Naive thymus-derived CD4-positive, alpha-beta T cell (primary cell): Measurements from ENCODE around the gene TMEM223. TPM values are rescaled to one million over a fixed set of nuclear protein-coding genes. Genes with fewer than 3 reads are reported as not detected.
"Not testable (repeated sequence)": the region's sequence is repeated elsewhere in the genome, so short reads cannot be mapped to it uniquely, and the experiment has no call there.

Experiments used
- ATAC-seq: fragments of 150-1000 bp; cut with Tn5 transposase; 2 replicates; pipeline ENCODE4 v1.10.0; 2021; ENCODE audit warnings: mild to moderate bottlenecking, moderate library complexity
- CTCF ChIA-PET: fragments of 350-600 bp; sonication (Branson Sonifier 250); formaldehyde crosslinking; loops from one replicate; lab custom pipeline; 2021; ENCODE audit warnings: antibody characterized with exemption; lab: Charles Lee
- POLR2A ChIA-PET: fragments of 350-600 bp; sonication (Branson Sonifier 250); formaldehyde crosslinking; loops from one replicate; lab custom pipeline; 2021; ENCODE audit warnings: antibody characterized with exemption, inconsistent platforms; lab: Charles Lee
- DNase-seq, 9 donors: peaks; one replicate each; pipeline versions ENCODE4 v3.0.0 to v3.0.0-alpha.2; 2020 to 2022; ENCODE audit warnings: mixed read lengths in 1 of 9
- H3K27ac ChIP-seq: one replicate; pipeline ENCODE4 v1.7.0; 2013; ENCODE audit warnings: mild to moderate bottlenecking, low read depth, low read length, moderate library complexity
- H3K27me3 ChIP-seq, 2 donors: one replicate each; pipeline ENCODE4 v1.7.0; 2013; ENCODE audit warnings: low read length in 2 of 2, mild to moderate bottlenecking in 2 of 2, moderate library complexity in 2 of 2; ENCODE audit not compliant: control insufficient read depth in 2 of 2, insufficient read depth in 2 of 2
- H3K36me3 ChIP-seq, 3 experiments: 1 replicate in 2 of 3; 2 replicates in 1 of 3; pipeline ENCODE4 v1.7.0; 2013; ENCODE audit warnings: low read length in 3 of 3, mild to moderate bottlenecking in 3 of 3, moderate library complexity in 1 of 3; ENCODE audit not compliant: insufficient read depth in 3 of 3, control insufficient read depth in 2 of 3
- H3K4me1 ChIP-seq, 2 donors: one replicate each; pipeline ENCODE4 v1.7.0; 2013; ENCODE audit warnings: low read length in 2 of 2, mild to moderate bottlenecking in 2 of 2, moderate library complexity in 1 of 2; ENCODE audit not compliant: control insufficient read depth in 2 of 2, insufficient read depth in 2 of 2
- H3K4me3 ChIP-seq: 2 replicates; pipeline ENCODE4 v1.7.0; 2013; ENCODE audit warnings: mild to moderate bottlenecking, low read length
- H3K9me3 ChIP-seq, 3 experiments: 1 replicate in 2 of 3; 2 replicates in 1 of 3; pipeline ENCODE4 v1.7.0; 2013; ENCODE audit warnings: low read length in 3 of 3; ENCODE audit not compliant: control insufficient read depth in 2 of 3
- H3K27ac Mint-ChIP-seq, 9 donors: one replicate each; pipeline ENCODE4 v1.8.0; 2020 to 2022; ENCODE audit warnings: mixed read lengths in 9 of 9, mild to moderate bottlenecking in 8 of 9, moderate library complexity in 5 of 9, inconsistent platforms in 2 of 9
- H3K27me3 Mint-ChIP-seq, 5 donors: one replicate each; pipeline ENCODE4 v1.8.0; 2021 to 2022; ENCODE audit warnings: mixed read lengths in 5 of 5, mild to moderate bottlenecking in 1 of 5
- H3K36me3 Mint-ChIP-seq, 5 donors: one replicate each; pipeline ENCODE4 v1.8.0; 2020 to 2022; ENCODE audit warnings: mixed read lengths in 5 of 5, mild to moderate bottlenecking in 3 of 5, inconsistent platforms in 1 of 5
- H3K4me1 Mint-ChIP-seq, 7 donors: one replicate each; pipeline ENCODE4 v1.8.0; 2020 to 2022; ENCODE audit warnings: mixed read lengths in 7 of 7, mild to moderate bottlenecking in 3 of 7, inconsistent platforms in 1 of 7
- H3K4me3 Mint-ChIP-seq, 10 donors: one replicate each; pipeline ENCODE4 v1.8.0; 2020 to 2022; ENCODE audit warnings: mild to moderate bottlenecking in 10 of 10, mixed read lengths in 10 of 10, moderate library complexity in 6 of 10, inconsistent platforms in 2 of 10
- H3K9me3 Mint-ChIP-seq, 11 donors: one replicate each; pipeline ENCODE4 v1.8.0; 2020 to 2022; ENCODE audit warnings: mixed read lengths in 11 of 11, mild to moderate bottlenecking in 4 of 11, inconsistent platforms in 1 of 11, moderate library complexity in 1 of 11
- intact Hi-C, 2 donors: fragments of 100-400 bp; cut with micrococcal nuclease; formaldehyde crosslinking; loops; one replicate each; pipeline ENCODE4 v1.15.1; 2023
- polyA plus RNA-seq, 2 donors: library from polyadenylated mRNA; unstranded; fragments of 300-500 nt; fragmentation: Illumina TruSeq; gene quantifications; one replicate each; pipeline ENCODE4 v1.2.3, GENCODE V29; 2021
- total RNA-seq, 6 experiments: library from RNA in 5 of 6; stranded (reverse) in 5 of 6; gene quantifications; 1 replicate in 5 of 6; 2 replicates in 1 of 6; pipeline ENCODE4 v1.2.3 and lab custom pipeline; 2021 to 2026

TMEM223 gene
- total and polyA plus RNA-seq, 7 experiments from 2014 or later, result 6.3 to 60.4 (median 21.8) TPM

DNA sequence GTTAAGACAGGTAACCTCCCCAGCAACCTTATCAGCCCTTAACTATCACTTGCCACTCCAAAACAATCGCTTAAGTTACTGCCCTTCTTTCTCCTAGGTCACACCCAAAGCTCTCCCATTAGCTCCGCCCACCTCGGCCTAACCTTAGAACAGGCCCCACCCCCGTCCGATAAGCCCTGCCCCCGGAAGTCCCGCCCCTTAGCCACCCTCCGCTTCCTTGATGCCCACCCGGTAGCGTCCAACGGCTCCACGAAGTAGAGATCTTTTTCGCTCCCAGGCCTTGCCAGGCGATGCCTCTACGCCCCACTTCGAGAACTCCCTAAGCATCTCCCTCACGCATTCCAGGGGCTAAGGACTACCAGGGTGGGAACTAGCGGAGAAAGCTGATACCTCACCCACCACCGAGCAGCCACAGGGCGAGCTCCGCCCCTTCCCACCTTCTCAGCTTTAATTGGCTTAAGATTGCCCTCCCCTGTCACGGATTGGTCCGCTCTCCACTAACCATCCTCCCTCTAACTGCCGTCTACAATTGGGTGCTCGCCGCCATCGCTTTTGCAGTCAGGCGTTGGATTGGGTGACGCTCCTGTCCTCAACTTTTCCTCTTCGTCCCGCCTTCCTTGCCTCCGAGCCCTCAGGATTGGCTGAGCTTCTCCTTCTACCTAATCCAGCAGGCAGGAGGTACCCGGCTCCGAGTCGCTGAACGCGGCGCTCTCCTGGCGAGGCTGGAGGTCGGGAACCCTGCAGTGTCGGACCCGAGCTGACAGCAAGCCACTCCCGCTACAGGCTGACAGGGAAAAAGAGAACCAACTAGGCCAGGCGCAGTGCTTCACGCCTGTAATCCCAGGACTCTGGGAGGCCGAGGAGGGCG, 37.8 kb downstream of the TMEM223 start, which contains the start of gene ZBTB3:
Gene ZBTB3 (minus strand): TSS at position 425 of the 868 bp plus-strand sequence. CDS start 496 bp downstream, outside the sequence.
- Histone ChIP-seq H3K4me1 (peaks cover 15 to 16% of the 10 kb centered on the region in 2 donors), H3K27ac (peak within 1 kb of the TSS; percentile 83), H3K36me3 (peaks cover 0 to 17% (median 0%) of the 10 kb centered on the region in 3 experiments), H3K9me3 (no peaks in the 10 kb centered on the region), H3K4me3 (peak within 1 kb of the TSS; percentile 94), H3K27me3 (no peaks in the 10 kb centered on the region)
- POLR2A ChIA-PET, result interaction anchor here (0.6 to 7.7 kb wide), 52 partner anchors 8 to 1486 kb away, joined by 3 to 195 read pairs (median 5); partner anchors contain the start of genes BSCL2, C11orf98, CSKMT and EEF1G
- ATAC-seq, result peak; percentile 96
- intact Hi-C loops, result loop anchor here (1.0 kb wide), 14 partner anchors 7 to 163 kb away; partner anchors contain the start of genes POLR2G (in 2 of the 2), TAF6L (in 2 of the 2), TTC9C (in 2 of the 2) and NXF1 (in 1 of the 2)
- peak; percentile 89 to 99 (median 98) for DNase-seq
- no peaks in the 10 kb centered on the region for H3K9me3 Mint-ChIP-seq
- peaks cover 0 to 9% (median 1%) of the 10 kb centered on the region in 5 donors for H3K36me3 Mint-ChIP-seq
- peak within 1 kb of the TSS; percentile 93 to 99 (median 95) for H3K27ac Mint-ChIP-seq
- peaks cover 9 to 41% (median 29%) of the 10 kb centered on the region in 7 donors for H3K4me1 Mint-ChIP-seq
- H3K4me3 Mint-ChIP-seq, result peak within 1 kb of the TSS; percentile 86 to 100 (median 98)
- H3K27me3 Mint-ChIP-seq, result no peaks in the 10 kb centered on the region
- CTCF ChIA-PET, result interaction anchor here (0.5 to 2.1 kb wide), 14 partner anchors 8 to 163 kb away, joined by 3 to 17 read pairs (median 4); partner anchors contain the start of genes HNRNPUL2, POLR2G, SLC3A2 and TMEM179B

DNA sequence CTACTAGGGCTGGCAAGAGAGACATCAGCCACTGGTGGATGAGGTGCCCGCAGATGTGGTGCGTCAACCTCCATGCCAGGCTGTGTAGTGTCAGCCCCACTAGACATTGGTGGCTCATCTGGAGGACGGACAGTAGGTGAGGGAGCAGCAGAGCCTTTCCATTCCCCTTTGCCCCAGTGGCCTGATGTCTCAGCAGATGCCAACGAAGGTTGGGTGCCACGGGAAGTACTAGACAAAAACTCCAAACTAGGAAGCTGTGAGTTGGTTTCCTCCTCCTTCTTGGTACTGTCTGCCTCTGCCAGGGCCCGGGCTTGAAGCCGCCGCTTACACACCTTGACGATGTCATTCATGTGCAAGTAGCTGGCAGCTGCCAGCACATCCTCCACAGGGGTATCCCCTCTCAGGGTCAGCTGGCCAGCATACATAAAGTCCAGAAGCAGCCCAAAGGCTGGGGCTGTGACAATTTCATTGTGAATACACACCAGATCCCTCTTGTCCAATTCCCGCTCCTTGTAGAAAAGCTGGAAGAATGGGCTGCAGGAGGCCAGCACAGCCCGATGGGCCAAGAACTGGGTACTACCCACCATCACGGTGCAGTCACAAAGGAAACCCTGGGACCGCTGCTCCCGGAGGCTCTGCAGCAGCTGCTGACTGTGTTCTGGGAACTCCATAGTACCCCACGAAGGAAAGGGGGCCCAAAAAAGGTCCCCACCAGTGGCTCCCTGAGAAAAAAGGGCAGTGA, 38.6 kb downstream of the TMEM223 start:
- H3K27me3 Mint-ChIP-seq, result no peaks in the 10 kb centered on the region
- ATAC-seq, result no peak
- Histone ChIP-seq H3K4me3 (peak overlapping the region; percentile 94), H3K27me3 (no peaks in the 10 kb centered on the region), H3K9me3 (no peaks in the 10 kb centered on the region), H3K27ac (peak overlapping the region; percentile 83), H3K4me1 (peaks cover 15 to 16% of the 10 kb centered on the region in 2 donors), H3K36me3 (peaks cover 0 to 17% (median 0%) of the 10 kb centered on the region in 3 experiments)
- DNase-seq, result no peak
- CTCF ChIA-PET, result interaction anchor here (0.6 to 2.1 kb wide), 11 partner anchors 9 to 162 kb away, joined by 3 to 17 read pairs (median 5); partner anchors contain the start of genes HNRNPUL2, POLR2G, SLC3A2 and TMEM179B
- peak overlapping the region; percentile 86 to 100 (median 98) for H3K4me3 Mint-ChIP-seq
- POLR2A ChIA-PET, result interaction anchor here (0.8 to 7.7 kb wide), 45 partner anchors 9 to 1486 kb away, joined by 3 to 195 read pairs (median 6); partner anchors contain the start of genes BSCL2, C11orf98, CSKMT and EEF1G
- intact Hi-C loops, result loop anchor here (1.0 kb wide), 4 partner anchors 8 to 103 kb away; partner anchors contain the start of genes POLR2G (in 2 of the 2) and TMEM179B (in 1 of the 2)
- peaks cover 0 to 12% (median 4%) of the 10 kb centered on the region in 5 donors for H3K36me3 Mint-ChIP-seq
- H3K9me3 Mint-ChIP-seq, result no peaks in the 10 kb centered on the region
- H3K4me1 Mint-ChIP-seq, result peaks cover 12 to 44% (median 32%) of the 10 kb centered on the region in 7 donors
- peak overlapping the region; percentile 93 to 99 (median 95) for H3K27ac Mint-ChIP-seq

DNA sequence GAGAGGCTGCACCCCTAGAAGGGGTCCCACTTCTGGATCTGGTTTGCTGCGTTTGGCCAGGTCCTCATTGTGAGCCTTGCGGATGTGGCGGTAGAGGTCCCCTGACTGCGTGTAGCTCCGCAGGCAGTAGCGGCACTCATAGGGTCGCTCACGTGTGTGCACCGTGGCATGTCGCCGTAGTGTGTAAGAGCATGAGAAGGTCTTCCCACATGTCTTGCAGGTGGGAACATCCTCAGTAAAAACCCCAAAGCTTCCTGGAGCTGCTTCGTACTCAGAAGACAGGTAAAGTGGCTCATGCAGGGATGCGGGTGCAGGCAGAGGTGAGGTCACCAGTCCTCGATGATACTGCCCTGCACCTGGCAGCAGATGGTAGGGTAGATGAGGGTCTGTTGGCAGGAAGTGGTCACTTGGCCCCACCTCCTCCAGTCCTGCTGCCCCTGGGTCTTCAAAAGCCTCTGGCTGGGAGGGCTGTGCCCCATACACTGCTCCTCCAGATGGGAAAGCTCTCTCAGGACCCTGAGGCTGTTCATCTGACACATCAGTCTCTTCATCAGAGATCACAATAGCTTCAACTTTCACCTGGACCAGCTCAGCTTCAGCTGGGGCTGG, 39.5 kb downstream of the TMEM223 start:
- Histone ChIP-seq H3K9me3 (no peaks in the 10 kb centered on the region), H3K4me3 (no peak overlapping the region), H3K4me1 (peaks cover 15 to 16% of the 10 kb centered on the region in 2 donors), H3K27me3 (no peaks in the 10 kb centered on the region), H3K27ac (peak overlapping the region; percentile 83), H3K36me3 (peaks cover 0 to 17% (median 0%) of the 10 kb centered on the region in 3 experiments)
- CTCF ChIA-PET, result interaction anchor here (0.6 to 1.2 kb wide), 2 partner anchors 10 to 177 kb away, joined by 4 to 5 read pairs; partner anchors contain the start of gene POLR2G
- POLR2A ChIA-PET, result interaction anchor here (0.6 to 7.7 kb wide), 14 partner anchors 8 to 160 kb away, joined by 3 to 195 read pairs (median 30); partner anchors contain the start of genes HNRNPUL2, POLR2G, STX5 and TAF6L
- ATAC-seq (no peak), DNase-seq (no peak)
- H3K27me3 Mint-ChIP-seq, result no peaks in the 10 kb centered on the region
- H3K9me3 Mint-ChIP-seq, result no peaks in the 10 kb centered on the region
- peaks cover 0 to 12% (median 4%) of the 10 kb centered on the region in 5 donors for H3K36me3 Mint-ChIP-seq
- intact Hi-C loops, result no loop called here
- peak overlapping the region in 8 of 10 donors; percentile 16 to 100 (median 54) for H3K4me3 Mint-ChIP-seq
- H3K4me1 Mint-ChIP-seq, result peaks cover 12 to 50% (median 36%) of the 10 kb centered on the region in 7 donors
- H3K27ac Mint-ChIP-seq, result peak overlapping the region in 7 of 9 donors; percentile 28 to 96 (median 76)

GRCh38 chr11:62749931-62750330, 41.9 kb downstream of the TMEM223 start:
- H3K9me3 Mint-ChIP-seq, H3K27me3 Mint-ChIP-seq, H3K27ac ChIP-seq, H3K27me3 ChIP-seq, H3K4me3 ChIP-seq, intact Hi-C loops, CTCF ChIA-PET, H3K9me3 ChIP-seq, ATAC-seq, DNase-seq: not testable (repeated sequence)
- H3K36me3 Mint-ChIP-seq, result peaks cover 0 to 12% (median 4%) of the 10 kb centered on the region in 5 donors
- H3K27ac Mint-ChIP-seq, result peak overlapping the region in 5 of 9 donors; percentile 2 to 51 (median 32)
- peaks cover 0 to 17% (median 0%) of the 10 kb centered on the region in 3 experiments for H3K36me3 ChIP-seq
- H3K4me1 Mint-ChIP-seq, result peaks cover 11 to 46% (median 36%) of the 10 kb centered on the region in 7 donors
- POLR2A ChIA-PET, result interaction anchor here (0.5 to 7.7 kb wide), 6 partner anchors 15 to 1661 kb away, joined by 3 to 195 read pairs (median 4); partner anchors contain the start of genes HNRNPUL2, STX5, TAF6L and TTC9C
- peaks cover 15 to 16% of the 10 kb centered on the region in 2 donors for H3K4me1 ChIP-seq
- peak overlapping the region in 2 of 10 donors; percentile 9 to 13 for H3K4me3 Mint-ChIP-seq

DNA sequence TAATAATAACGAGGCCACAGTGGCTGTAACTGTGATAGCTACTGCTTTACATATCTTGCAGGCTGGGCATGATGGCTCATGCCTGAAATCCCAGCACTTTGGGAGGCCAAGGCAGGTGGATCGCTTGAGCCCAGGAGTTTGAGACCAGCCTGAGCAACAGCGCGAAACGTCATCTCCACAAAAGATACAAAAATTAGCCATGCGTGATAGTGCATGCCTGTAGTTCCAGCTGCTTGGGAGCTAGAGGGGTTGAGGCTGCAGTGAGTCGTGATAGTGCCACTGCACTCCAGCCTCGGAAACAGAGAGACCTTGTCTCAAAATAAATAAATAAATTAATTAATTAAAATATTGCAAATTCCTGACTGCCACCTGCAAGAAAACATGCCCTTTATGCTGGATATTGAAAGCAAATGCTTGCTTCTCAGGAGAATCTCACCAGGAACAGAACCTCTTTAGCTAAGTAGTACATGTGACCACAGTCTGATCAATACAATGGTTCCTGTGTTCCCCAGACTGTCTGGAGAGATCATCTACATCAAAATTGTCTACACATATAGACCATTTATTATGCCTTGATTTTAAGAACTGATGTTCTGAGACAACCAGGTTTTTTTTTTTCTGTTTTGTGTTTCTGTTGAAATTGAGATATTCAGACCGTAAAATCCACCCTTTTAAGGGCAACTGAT, 44.2 kb downstream of the TMEM223 start:
- peaks cover 0 to 10% (median 0%) of the 10 kb centered on the region in 3 experiments for H3K36me3 ChIP-seq
- H3K4me1 Mint-ChIP-seq, result peaks cover 6 to 28% (median 24%) of the 10 kb centered on the region in 7 donors
- H3K27ac Mint-ChIP-seq, result peak overlapping the region in 1 of 9 donors; percentile 21
- no peak overlapping the region for H3K4me3 Mint-ChIP-seq
- no peaks in the 10 kb centered on the region for H3K27me3 Mint-ChIP-seq
- DNase-seq (no peak), ATAC-seq (no peak)
- no peak overlapping the region for H3K27ac ChIP-seq
- H3K36me3 Mint-ChIP-seq, result peaks cover 0 to 12% (median 4%) of the 10 kb centered on the region in 5 donors
- intact Hi-C loops, result no loop called here
- H3K4me1 ChIP-seq, result peaks cover 5 to 7% of the 10 kb centered on the region in 2 donors
- H3K9me3 ChIP-seq, result no peaks in the 10 kb centered on the region
- POLR2A ChIA-PET, result interaction anchor here (0.6 to 1.3 kb wide), 8 partner anchors 14 to 108 kb away, joined by 3 to 7 read pairs (median 4); partner anchors contain the start of genes HNRNPUL2, POLR2G and TAF6L
- H3K9me3 Mint-ChIP-seq, result no peaks in the 10 kb centered on the region
- H3K4me3 ChIP-seq, result no peak overlapping the region
- CTCF ChIA-PET, result interaction anchor here (0.7 kb wide), 1 partner anchor 18 kb away, joined by 3 read pairs; no protein-coding TSS in a partner anchor
- H3K27me3 ChIP-seq, result no peaks in the 10 kb centered on the region
